ENCODE measurements around the gene ANXA1.
"Not testable (repeated sequence)": the region's sequence is repeated elsewhere in the genome, so short reads cannot be mapped to it uniquely, and the experiment has no call there.

Gene ANXA1

DNA sequence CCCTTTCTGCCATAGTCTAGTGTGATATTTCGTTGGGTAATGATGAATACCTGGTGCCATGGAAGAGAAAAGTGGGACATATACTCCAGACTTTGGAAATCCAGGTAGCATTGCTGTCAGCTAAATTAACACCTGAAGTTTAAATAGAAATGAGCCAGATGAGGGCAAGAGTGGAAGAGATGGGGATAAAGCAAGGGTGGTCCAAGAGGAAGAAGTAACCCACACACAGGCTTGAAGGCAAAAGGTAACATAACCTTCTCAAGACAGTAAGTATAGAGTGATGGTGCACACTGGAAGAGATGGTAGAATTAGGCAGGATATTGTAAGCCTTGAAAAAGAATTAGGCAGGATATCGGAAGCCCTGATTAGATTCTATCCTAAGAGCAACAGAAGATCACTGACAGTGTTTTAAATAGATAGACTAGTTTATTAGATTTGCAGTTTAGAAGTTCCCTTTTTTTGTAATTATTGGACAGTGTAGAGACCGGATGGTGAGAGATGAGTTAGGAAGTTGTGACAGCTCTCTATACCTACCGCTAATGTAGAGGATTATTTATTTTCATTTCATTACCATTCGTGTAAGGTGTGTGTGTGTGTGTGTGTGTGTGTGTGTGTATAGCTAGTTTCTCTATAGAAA, 16.8 kb downstream of the ANXA1 start:
- DNase-seq (ENCODE audit: low spot score): no peak

DNA sequence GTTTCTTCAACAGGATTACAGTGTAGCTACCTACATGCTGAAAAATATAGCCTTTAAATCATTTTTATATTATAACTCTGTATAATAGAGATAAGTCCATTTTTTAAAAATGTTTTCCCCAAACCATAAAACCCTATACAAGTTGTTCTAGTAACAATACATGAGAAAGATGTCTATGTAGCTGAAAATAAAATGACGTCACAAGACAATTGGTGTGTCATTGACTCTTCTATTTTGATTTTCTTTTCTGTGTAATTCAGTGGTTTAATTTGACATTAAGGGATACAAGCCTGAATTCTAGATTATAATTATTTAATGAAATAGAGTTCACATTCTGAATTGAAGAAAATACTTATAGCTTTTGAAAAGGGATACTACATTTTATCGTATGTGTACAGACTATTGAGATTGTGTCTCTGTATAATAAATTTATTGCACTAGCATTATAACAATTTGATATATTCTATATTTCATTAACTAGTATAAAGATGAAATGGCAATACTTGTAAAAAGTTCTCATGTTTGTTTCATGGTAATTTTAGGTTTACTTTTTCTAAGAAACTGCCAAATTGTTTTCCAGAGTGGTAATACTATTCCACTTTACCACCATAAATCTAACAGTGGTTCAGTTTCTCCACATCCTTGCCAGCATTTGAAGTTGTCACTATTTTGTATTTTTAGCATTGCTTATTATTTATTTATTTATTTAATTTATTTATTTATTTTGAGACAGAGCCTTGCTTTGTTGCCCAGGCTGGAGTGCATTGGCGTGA, 18.7 kb downstream of the ANXA1 start:
- no peak for DNase-seq (ENCODE audit: low spot score)

DNA sequence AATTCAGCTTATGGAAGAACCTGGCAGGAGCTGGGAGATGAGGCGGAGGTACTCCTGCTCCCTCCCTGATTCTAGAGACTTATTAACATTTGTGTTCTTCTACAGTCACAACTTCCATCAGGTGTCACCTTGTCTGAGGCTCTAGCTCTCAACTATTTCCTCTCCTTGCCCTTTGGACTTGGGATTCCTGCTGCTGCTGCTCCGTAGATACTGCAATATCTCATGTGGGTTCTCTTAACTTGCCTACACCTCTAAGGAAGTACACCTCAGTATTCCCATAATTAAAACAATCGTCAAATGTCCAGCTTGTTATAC, 21.2 kb downstream of the ANXA1 start:
- DNase-seq (ENCODE audit: low spot score): no peak

DNA sequence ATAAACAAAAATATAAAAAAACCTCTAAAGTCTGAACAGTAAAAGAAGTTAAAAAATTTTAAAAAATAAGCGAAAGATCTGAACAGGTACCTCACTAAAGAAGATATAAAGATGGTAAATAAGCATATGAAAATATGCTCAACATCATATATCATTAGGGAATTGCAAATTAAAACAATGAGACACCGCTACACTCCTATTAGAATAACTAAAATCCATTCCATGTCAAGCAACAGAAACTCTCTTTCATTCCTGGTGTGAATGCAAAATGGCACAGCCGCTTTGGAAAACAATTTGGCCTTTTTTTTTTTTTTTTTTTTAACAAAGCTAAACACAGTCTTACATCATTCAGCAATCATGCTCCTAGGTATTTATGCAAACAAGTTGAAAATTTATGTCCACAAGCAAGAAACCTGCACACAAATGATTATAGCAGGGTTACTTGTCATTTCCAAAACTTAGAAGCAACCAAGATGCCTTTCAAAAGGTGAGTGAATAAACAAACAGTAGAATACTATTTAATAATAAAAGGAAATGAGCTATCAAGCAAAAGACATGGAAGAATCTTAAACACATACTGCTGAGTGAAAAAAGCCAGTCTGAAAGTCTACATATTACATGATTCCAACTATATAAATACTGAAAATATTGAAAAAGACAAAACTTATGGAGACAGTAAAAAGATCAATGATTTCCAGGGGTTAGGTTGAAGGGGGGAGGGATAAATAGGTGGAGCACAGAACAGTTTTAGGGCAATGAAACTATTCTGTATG, 22.1 kb downstream of the ANXA1 start:
- no peak for DNase-seq (ENCODE audit: low spot score)

DNA sequence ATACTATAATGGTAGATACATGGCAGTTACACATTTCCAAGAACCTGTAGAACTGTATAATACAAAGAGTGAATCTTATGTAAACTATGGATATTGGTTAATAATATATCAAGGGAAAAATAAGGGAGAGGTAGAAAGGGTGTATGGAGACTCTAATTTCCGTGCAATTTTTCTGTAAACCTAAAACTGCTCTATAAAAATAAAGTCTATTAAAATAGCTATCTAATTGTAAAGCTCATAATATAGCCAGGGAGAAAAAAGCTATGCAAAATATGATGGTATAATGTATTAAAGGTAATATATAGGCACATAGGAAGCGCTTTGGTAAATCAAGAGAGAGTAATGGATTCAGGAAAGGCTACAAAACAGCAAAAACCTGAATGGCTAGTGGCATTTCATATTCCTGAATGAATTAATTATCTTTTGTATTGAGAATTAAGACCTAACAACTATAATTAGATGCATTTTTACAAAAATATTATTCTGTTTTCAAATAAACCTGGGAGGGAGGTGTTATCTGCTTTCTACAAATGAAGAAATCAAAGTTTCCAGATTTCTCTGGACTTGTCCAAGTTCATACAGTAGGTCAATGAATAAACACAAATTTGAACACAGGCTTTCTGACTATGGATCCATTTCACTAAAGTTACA, 22.8 kb downstream of the ANXA1 start:
- DNase-seq (ENCODE audit: low spot score): no peak

DNA sequence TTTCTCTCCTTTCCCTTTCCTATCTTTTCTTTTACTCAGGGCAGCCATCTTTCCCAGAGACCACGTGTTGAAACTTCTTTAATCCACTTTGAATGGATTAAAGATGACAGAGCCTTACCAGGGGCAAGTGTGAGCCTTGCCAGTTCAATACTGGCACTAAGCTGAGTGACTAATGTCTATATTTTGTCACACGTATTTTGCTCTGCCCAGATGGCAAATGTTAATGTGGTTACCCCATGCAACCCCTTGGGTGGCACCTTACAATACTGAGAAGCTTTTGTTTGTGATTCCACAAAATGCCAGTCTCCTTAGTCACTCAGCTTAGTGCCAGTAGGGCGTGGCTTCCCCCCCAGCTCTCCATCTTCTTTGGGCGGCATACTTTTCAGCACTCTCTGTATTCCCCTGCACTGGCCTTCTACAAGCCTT, 24.8 kb downstream of the ANXA1 start:
- DNase-seq (ENCODE audit: low spot score): peak; percentile 67

DNA sequence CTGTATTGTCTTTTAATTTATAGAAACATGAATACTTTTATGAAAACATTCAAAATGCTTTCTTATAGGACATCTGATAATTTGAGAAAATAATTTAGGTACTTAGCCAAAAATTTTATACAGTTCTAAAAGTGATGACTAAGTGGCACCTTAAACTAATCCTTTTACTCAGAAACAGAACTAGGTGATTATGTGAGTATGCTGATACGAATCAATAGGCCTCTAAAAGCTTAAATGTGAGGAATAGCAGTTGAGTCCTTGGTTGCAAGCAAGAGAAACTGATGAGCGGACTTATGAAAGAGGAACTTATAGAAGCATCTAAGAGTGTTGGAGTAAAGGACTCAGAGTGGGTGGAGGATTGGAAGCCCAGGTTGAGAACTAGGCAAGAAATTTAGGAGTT, 26.4 kb downstream of the ANXA1 start:
- DNase-seq (ENCODE audit: low spot score): no peak

DNA sequence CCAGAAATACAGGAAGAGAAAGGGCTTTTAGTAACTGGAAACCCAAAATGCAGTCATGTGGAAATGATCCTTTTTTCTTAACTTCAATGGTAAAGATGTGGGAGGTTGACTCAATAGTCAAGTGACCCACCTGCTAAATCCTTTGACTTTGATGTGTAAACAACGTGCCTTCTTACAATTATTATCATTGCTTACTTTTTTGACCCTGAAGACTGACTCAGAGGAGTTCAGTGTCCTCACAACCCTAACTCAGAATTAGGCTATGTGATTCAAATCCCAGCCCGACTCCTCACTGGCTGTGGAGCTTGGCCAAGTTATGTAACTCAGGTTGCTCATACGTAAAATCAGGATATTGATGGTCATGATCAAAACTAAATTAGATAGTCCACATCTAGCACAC, 27.9 kb downstream of the ANXA1 start:
- DNase-seq (ENCODE audit: low spot score): no peak

GRCh38 chr9:73180403-73180802, 28.7 kb downstream of the ANXA1 start:
- peak; percentile 68 for DNase-seq (ENCODE audit: low spot score)

DNA sequence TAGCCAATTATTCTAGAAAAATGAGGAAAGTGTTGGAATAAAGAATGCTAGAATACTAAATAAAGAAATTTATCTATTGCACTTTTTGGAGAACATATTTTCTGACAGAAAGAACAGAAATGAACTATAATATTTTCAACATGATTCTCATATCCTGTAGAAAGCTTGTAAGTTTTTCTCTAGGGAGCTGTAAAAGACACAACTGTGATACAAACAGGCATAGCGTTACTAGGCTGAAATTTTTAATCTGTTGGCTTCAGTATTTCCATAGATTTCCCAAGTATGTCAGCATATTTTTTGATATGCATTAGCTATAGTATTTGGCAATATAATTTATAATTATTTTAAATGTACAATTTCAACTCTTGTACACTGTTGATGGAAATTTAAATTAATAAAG, 31.3 kb downstream of the ANXA1 start:
- DNase-seq (ENCODE audit: low spot score): no peak

GRCh38 chr9:73183428-73183827, 31.8 kb downstream of the ANXA1 start:
- no peak for DNase-seq (ENCODE audit: low spot score)

DNA sequence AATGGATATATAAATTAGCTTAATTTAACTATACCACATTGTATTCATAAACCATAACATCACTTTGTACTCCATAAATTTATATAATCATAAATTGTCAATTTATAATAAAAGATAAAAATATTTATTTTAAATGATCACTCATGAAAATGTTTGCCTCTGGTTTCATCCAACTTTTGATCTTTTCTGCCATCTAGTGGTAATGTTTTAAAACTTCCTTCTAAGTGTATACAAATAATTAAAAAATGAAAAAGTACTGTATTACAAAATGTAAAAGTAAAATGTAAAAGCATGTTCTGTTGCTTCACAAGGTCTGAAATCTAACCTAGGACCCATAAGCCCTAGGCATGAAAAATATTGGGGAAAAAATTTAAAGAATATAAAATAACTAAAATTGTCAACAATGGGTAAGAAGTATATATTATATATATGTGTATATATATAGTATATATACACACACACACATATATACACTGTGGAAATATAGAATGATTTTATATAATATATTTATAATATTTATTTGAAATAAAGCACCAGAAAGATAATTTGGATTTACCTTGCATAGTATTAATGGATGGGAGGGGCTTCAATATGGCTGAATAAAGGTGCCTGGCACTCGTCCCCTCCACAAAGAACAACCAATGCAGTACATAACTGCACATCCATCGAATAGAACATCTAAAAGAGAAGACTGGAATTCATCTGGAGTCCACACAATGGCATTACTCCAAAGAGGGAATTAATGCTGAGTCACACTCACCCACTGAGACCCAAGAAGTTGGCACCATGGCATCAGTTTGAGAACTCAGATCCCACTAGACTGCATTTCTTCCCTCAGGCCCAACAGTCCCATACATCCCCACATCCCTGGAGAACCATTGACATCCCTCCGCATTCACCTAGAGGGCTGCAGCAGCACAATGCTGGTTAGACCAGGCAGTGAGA, 32.5 kb downstream of the ANXA1 start:
- DNase-seq (ENCODE audit: low spot score): peak; percentile 16

DNA sequence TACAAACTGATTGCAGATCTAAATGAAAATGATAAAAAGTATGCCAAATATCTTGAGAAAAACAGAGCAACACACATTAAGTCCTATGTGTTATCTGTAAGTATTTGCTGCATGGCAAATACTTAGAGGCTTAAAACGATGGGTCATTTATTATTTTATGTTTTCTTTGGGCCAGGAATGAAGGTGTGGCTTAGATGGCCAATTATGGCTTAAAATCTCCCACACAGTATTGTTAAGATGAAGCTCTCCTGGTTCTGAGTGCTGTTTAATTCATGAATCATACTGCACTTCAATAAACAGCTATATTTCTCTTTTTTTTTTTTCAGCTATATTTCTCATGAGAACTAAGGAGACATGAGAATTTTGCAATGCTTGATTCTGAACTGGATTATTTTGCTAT, 39.4 kb downstream of the ANXA1 start:
- DNase-seq (ENCODE audit: low spot score): not testable (repeated sequence)

DNA sequence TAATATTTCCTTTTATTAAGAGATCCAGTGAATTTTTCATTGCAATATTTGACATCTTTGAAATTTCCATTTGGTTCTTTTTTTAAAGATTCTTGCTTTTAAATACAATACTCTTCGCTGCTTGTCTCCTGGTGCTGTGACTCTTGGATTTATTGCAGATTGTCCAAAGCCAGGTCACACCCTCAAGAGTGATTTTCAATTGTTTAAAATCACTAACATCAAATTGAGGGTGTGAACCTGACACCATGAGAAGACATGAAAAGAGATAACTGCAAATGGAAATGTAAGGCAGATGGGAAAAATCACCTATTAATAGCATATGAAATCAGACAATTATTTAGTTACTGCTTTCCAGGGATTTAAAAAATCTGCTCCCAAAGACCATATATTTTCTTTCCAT, 42.6 kb downstream of the ANXA1 start:
- DNase-seq (ENCODE audit: low spot score): no peak

- no peak for DNase-seq (ENCODE audit: low spot score)
These were observed 47.8 kb downstream of the ANXA1 start for GRCh38 chr9:73199448-73199847.

DNA sequence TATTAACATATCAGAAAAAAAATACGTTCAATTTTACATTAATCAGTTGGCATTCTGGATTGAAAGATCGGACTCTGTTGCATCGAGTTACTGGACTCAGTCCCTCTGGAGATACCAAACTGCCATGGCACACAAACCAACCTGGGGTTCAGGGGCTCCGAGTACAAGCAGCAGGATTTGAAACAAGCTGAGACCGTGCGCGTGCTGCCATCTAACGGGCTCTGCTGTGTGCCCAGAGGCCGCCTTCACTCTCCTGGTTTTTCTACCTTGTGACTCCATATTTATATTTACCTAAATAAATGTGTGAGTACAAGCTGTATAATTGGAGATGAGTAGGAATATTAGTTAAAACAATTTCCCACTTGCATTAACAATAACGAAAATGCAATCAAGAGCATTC, 48.2 kb downstream of the ANXA1 start:
- DNase-seq (ENCODE audit: low spot score): no peak

GRCh38 chr9:73200694-73201452, 49.2 kb downstream of the ANXA1 start:
- DNase-seq (ENCODE audit: low spot score): peak; percentile 14

GRCh38 chr9:73202980-73203379, 51.3 kb downstream of the ANXA1 start:
- no peak for DNase-seq (ENCODE audit: low spot score)

DNA sequence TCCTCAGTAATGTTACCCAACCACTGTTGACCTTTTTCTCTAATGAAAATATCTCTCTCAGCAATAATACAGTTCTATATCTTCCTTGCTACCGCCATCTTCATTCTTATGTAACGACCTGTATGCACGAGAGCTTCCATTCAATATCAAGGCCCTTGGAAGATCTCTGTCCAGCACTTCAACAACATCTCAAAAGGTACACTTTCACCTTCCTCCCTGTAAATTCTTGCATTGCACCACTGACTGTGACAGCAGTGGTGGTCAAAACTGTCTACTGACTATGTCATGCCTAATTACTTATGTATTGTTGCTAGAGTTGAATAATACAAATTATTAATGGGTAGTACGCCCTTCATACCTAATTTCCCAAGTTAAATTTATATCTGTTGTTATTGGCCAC, 53.3 kb downstream of the ANXA1 start:
- DNase-seq (ENCODE audit: low spot score): no peak

DNA sequence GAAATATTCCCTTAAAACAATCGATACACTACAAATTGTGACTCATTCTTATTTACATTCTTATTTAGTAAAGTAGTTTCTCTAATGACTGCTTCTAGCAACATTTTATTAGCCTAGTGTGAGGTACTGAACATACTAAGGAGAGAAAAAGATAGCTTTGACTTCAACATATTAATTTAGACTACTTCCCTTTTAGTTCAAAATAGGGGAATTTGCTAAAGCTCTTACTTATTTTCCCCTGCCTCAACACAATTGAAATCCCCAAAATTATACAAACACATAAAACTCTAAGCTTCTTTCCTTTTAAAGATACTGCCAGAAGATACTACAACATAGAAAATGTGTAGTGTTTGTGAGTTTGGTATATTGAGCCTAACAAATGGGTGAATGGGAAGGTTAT, 55.2 kb downstream of the ANXA1 start:
- no peak for DNase-seq (ENCODE audit: low spot score)
